Adrenal gland (tissue), 5 donors: ENCODE measurements around the gene NECTIN3.

Experiments used
- POLR2A ChIP-seq, 2 donors: fragments of 450-650 bp; IDR thresholded peaks; one replicate each; pipeline ENCODE4 v1.6.1; 2017; ENCODE audit warnings: antibody characterized with exemption in 2 of 2, mild to moderate bottlenecking in 2 of 2, moderate library complexity in 1 of 2
- TF ChIP-seq, protein P1 (sequence below), 6 experiments: fragments of 450-650 bp in 4 of 6; fragments of 200-600 bp in 2 of 6; sonication (generic) in 1 of 6; IDR thresholded peaks; 1 replicate in 5 of 6; 2 replicates in 1 of 6; pipeline versions ENCODE4 v1.5.1 to v1.8.0; 2016 to 2021; ENCODE audit warnings: antibody characterized with exemption in 6 of 6, mild to moderate bottlenecking in 2 of 6, moderate library complexity in 1 of 6
- donor health status: DM: no; HTN: no; CAD: no.

GRCh38 chr3:111194048-111194447 is 122.4 kb downstream of the NECTIN3 start:
- TF ChIP-seq, protein P1, sequence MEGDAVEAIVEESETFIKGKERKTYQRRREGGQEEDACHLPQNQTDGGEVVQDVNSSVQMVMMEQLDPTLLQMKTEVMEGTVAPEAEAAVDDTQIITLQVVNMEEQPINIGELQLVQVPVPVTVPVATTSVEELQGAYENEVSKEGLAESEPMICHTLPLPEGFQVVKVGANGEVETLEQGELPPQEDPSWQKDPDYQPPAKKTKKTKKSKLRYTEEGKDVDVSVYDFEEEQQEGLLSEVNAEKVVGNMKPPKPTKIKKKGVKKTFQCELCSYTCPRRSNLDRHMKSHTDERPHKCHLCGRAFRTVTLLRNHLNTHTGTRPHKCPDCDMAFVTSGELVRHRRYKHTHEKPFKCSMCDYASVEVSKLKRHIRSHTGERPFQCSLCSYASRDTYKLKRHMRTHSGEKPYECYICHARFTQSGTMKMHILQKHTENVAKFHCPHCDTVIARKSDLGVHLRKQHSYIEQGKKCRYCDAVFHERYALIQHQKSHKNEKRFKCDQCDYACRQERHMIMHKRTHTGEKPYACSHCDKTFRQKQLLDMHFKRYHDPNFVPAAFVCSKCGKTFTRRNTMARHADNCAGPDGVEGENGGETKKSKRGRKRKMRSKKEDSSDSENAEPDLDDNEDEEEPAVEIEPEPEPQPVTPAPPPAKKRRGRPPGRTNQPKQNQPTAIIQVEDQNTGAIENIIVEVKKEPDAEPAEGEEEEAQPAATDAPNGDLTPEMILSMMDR (IDR thresholded peaks at IDR 0.05): no peak
- no peak for TF ChIP-seq POLR2A (IDR thresholded peaks at IDR 0.05)
